HG03108 (cell line): ENCODE measurements around the gene ARF6.
"Not testable (repeated sequence)": the region's sequence is repeated elsewhere in the genome, so short reads cannot be mapped to it uniquely, and the experiment has no call there.

Experiments
- ATAC-seq: cut with Tn5 transposase; IDR thresholded peaks from one replicate; pipeline ENCODE4 v1.9.1; 2021; ENCODE audit warnings: moderate library complexity; ENCODE audit not compliant: unreplicated experiment

The ARF6 gene

GRCh38 chr14:49876563-49877127, 16.2 kb upstream of the ARF6 start:
- no peak for ATAC-seq

- ATAC-seq: no peak
Measured at GRCh38 chr14:49879646-49880204, 13.2 kb upstream of the ARF6 start.

GRCh38 chr14:49880267-49881064, 12.4 kb upstream of the ARF6 start:
- ATAC-seq: no peak

- no peak for ATAC-seq
Measured at GRCh38 chr14:49881350-49882001, 11.4 kb upstream of the ARF6 start.

GRCh38 chr14:49882826-49883694, 9.8 kb upstream of the ARF6 start:
- no peak for ATAC-seq

- no peak for ATAC-seq
Measured at GRCh38 chr14:49886523-49886922, 6.4 kb upstream of the ARF6 start.

- no peak for ATAC-seq
Measured at GRCh38 chr14:49888293-49888692, 4.6 kb upstream of the ARF6 start.

- ATAC-seq: peak; percentile 40
Measured at GRCh38 chr14:49892301-49892635, 614 bp upstream of the ARF6 start.

GRCh38 chr14:49893309-49894213, 679 bp downstream of the ARF6 start:
- peak; percentile 28 for ATAC-seq

- not testable (repeated sequence) for ATAC-seq
Measured at GRCh38 chr14:49894214-49895107, 1.6 kb downstream of the ARF6 start.

- ATAC-seq: no peak
Measured at GRCh38 chr14:49895480-49895879, 2.6 kb downstream of the ARF6 start.

GRCh38 chr14:49896272-49896671, 3.4 kb downstream of the ARF6 start:
- not testable (repeated sequence) for ATAC-seq

GRCh38 chr14:49896966-49897365, 4.1 kb downstream of the ARF6 start:
- no peak for ATAC-seq

- no peak for ATAC-seq
Measured at GRCh38 chr14:49897414-49897813, 4.5 kb downstream of the ARF6 start.

- ATAC-seq: no peak
Measured at GRCh38 chr14:49897965-49898364, 5.1 kb downstream of the ARF6 start.

- ATAC-seq: no peak
Measured at GRCh38 chr14:49898485-49898884, 5.6 kb downstream of the ARF6 start.

- no peak for ATAC-seq
Measured at GRCh38 chr14:49900973-49901372, 8.1 kb downstream of the ARF6 start.

GRCh38 chr14:49902679-49903246, 9.9 kb downstream of the ARF6 start:
- ATAC-seq: not testable (repeated sequence)

GRCh38 chr14:49904270-49904669, 11.4 kb downstream of the ARF6 start:
- no peak for ATAC-seq
